ENCODE measurements around the gene ATG9B.

- TF ChIP-seq EZH2 (IDR thresholded peaks at IDR 0.05; ENCODE audit: low read length, missing control alignments) (no peak), CTCF (conservative IDR thresholded peaks at IDR 0.05 in 1 of 2, IDR thresholded peaks at IDR 0.05 in 1 of 2; ENCODE audit: low read depth in 1 of 2, low read length in 2 of 2) (no peak)
These were observed 38.9 kb upstream of the ATG9B start for GRCh38 chr7:151063212-151063561.

All from fibroblast of lung (primary cell).